Loucy (cell line): ENCODE data around the gene LIMA1.

ENCODE experiments used
- EZH2phosphoT487 ChIP-seq: fragments of 200-600 bp; IDR thresholded peaks from 2 replicates; pipeline ENCODE4 v1.6.1; 2018; ENCODE audit warnings: antibody characterized with exemption, mild to moderate bottlenecking, moderate library complexity, borderline replicate concordance
- TF ChIP-seq, protein P1 (sequence below): fragments of 200-600 bp; sonication (generic); conservative IDR thresholded peaks from 2 replicates; pipeline ENCODE4 v1.5.1; 2014; ENCODE audit warnings: mild to moderate bottlenecking, antibody characterized with exemption, low read length

- TF ChIP-seq, protein P1, sequence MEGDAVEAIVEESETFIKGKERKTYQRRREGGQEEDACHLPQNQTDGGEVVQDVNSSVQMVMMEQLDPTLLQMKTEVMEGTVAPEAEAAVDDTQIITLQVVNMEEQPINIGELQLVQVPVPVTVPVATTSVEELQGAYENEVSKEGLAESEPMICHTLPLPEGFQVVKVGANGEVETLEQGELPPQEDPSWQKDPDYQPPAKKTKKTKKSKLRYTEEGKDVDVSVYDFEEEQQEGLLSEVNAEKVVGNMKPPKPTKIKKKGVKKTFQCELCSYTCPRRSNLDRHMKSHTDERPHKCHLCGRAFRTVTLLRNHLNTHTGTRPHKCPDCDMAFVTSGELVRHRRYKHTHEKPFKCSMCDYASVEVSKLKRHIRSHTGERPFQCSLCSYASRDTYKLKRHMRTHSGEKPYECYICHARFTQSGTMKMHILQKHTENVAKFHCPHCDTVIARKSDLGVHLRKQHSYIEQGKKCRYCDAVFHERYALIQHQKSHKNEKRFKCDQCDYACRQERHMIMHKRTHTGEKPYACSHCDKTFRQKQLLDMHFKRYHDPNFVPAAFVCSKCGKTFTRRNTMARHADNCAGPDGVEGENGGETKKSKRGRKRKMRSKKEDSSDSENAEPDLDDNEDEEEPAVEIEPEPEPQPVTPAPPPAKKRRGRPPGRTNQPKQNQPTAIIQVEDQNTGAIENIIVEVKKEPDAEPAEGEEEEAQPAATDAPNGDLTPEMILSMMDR: no peak
- TF ChIP-seq EZH2phosphoT487: no peak
These were observed 64.9 kb downstream of the LIMA1 start for GRCh38 chr12:50218386-50218785.
